Activated T-cell treated with anti-CD3 and anti-CD28 coated beads, Interleukin-2, amount 50 U/mL, for 72 hours (primary cell): ENCODE results near the gene SMARCA4. TPM values are rescaled to one million over a fixed set of nuclear protein-coding genes. Genes with fewer than 3 reads are reported as not detected.
A peak's percentile ranks its signal among the peaks of the same experiment; 100 is the strongest.
"Not testable (repeated sequence)": the region's sequence is repeated elsewhere in the genome, so short reads cannot be mapped to it uniquely, and the experiment has no call there.

Experiments used
- ATAC-seq, 2 donors: fragments of 150-1000 bp; cut with Tn5 transposase; replicated peaks in 1 of 2; 2 replicates each; pipeline ENCODE4 v1.10.0; 2021; ENCODE audit warnings: moderate library complexity in 2 of 2, mild to moderate bottlenecking in 1 of 2
- DNase-seq, 2 donors: peaks; one replicate each; pipeline ENCODE4 v3.0.0; 2021 to 2022; ENCODE audit warnings: mixed read lengths in 1 of 2
- H3K27ac Mint-ChIP-seq: one replicate; pipeline ENCODE4 v1.8.0; 2022; ENCODE audit warnings: mild to moderate bottlenecking, moderate library complexity, mixed read lengths
- H3K27me3 Mint-ChIP-seq: one replicate; pipeline ENCODE4 v1.8.0; 2022; ENCODE audit warnings: low read depth, mixed read lengths
- H3K36me3 Mint-ChIP-seq, 2 donors: one replicate each; pipeline ENCODE4 v1.8.0; 2022; ENCODE audit warnings: mixed read lengths in 2 of 2, mild to moderate bottlenecking in 1 of 2; ENCODE audit not compliant: insufficient read depth in 2 of 2
- H3K4me1 Mint-ChIP-seq: one replicate; pipeline ENCODE4 v1.8.0; 2022; ENCODE audit warnings: low read depth, mixed read lengths
- H3K4me3 Mint-ChIP-seq, 2 donors: one replicate each; pipeline ENCODE4 v1.8.0; 2022; ENCODE audit warnings: mild to moderate bottlenecking in 2 of 2, mixed read lengths in 2 of 2, moderate library complexity in 2 of 2
- H3K9me3 Mint-ChIP-seq, 2 donors: one replicate each; pipeline ENCODE4 v1.8.0; 2022; ENCODE audit warnings: mixed read lengths in 2 of 2
- total RNA-seq, 2 donors: library from RNA; stranded (reverse); gene quantifications; one replicate each; pipeline ENCODE4 v1.2.3, GENCODE V29; 2022

SMARCA4 gene
- total RNA-seq, 2 donors from 2014 or later: 80.5 to 83.2 TPM

DNA sequence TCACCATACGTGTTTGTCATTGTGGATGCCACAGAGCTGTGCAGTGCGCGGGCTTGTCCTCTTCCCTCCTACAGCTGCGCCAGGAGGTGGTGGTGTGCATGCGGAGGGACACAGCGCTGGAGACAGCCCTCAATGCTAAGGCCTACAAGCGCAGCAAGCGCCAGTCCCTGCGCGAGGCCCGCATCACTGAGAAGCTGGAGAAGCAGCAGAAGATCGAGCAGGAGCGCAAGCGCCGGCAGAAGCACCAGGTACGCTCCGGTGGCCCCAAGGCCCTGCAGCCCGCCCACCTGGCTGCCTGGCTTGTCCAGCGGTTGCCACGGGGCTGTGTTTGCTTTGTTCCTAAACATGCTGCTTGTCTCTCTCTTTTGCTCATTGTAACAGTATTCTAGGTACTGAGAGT, 30.2 kb downstream of the SMARCA4 start:
- H3K4me3 Mint-ChIP-seq: no peak overlapping the region
- DNase-seq (no peak), ATAC-seq (no peak)
- H3K36me3 Mint-ChIP-seq: peaks cover 4 to 19% of the 10 kb centered on the region in 2 donors
- peaks cover 10% of the 10 kb centered on the region for H3K4me1 Mint-ChIP-seq
- no peaks in the 10 kb centered on the region for H3K9me3 Mint-ChIP-seq
- H3K27me3 Mint-ChIP-seq: no peaks in the 10 kb centered on the region
- H3K27ac Mint-ChIP-seq: no peak overlapping the region

DNA sequence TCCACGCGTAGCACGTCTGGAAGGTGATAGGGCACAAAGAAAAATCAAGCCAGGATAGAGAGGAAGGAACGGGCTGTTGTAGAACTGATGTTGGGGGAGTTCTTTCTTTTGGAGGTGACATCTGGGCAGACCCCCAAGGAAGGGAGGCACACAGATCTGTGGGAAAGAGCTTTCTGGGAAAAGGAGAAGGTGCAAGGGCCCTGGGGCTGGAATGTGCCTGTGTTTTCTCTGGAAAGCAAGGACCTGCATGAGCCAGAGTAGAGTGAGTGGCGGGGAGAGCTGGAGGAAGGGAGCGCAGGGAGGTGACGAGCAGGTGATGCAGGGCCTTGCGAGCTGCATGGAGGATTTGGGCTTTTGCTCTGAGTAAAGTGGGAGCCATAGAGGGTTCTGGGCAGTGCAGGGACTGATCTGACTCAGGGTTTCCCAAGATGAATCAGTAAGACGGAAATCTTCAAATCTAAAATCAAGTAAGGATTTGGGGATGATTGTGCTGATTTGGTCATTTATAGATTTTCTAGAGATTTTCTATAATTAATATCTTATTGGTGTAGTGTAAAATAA, 30.8 kb downstream of the SMARCA4 start:
- DNase-seq: no peak
- ATAC-seq: peak in 1 of 2 donors; percentile 36
- no peak overlapping the region for H3K27ac Mint-ChIP-seq

DNA sequence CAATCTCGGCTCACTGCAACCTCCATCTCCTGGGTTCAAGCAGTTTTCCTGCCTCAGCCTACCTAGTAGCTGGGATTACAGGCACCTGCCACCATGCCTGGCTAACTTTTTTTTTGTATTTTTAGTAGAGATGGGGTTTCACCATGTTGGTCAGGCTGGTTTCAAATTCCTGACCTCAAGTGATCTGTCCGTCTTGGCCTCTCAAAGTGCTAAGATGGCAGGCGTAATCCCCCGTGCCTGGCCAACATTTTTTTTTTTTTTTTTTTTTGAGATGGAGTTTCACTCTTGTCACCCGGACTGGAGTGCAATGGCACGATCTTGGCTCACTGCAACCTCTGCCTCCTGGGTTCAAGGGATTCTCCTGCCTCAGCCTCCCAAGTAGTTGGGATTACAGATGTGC, 31.3 kb downstream of the SMARCA4 start:
- H3K4me3 Mint-ChIP-seq, H3K27me3 Mint-ChIP-seq, H3K9me3 Mint-ChIP-seq, DNase-seq, ATAC-seq, H3K27ac Mint-ChIP-seq: not testable (repeated sequence)
- Mint-ChIP-seq H3K4me1 (peaks cover 10% of the 10 kb centered on the region), H3K36me3 (peaks cover 4 to 25% of the 10 kb centered on the region in 2 donors)

More for the DNA sequence above, 30.8 kb downstream of the SMARCA4 start:
- Mint-ChIP-seq H3K27me3 (no peaks in the 10 kb centered on the region), H3K36me3 (peaks cover 4 to 22% of the 10 kb centered on the region in 2 donors), H3K9me3 (no peaks in the 10 kb centered on the region), H3K4me1 (peaks cover 10% of the 10 kb centered on the region), H3K4me3 (no peak overlapping the region)

DNA sequence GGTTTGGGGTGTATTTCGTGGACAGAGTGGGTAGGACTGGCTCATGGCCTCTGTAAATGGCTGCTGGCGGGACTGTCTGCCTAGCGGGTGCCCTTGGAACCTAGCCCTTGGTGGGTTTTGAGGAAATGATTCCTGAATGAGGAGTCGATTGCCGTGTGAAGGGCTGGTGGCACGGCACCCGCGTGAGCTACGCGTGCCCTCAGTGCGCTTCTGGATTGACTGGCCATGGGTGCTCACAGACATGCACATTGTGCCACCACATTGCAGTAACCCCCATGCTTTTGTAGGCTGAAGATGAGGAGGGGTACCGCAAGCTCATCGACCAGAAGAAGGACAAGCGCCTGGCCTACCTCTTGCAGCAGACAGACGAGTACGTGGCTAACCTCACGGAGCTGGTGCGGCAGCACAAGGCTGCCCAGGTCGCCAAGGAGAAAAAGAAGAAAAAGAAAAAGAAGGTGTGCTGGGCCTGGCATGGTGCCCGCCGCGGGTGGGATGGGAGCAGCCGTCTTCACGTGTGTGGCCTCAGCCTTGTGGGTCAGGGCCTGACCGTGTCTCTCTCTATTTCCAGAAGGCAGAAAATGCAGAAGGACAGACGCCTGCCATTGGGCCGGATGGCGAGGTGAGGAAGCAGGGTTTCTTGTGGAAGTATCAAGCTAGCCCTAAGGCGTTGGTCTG, 35.2 kb downstream of the SMARCA4 start:
- Mint-ChIP-seq H3K27me3 (no peaks in the 10 kb centered on the region), H3K36me3 (peaks cover 6 to 17% of the 10 kb centered on the region in 2 donors), H3K4me1 (peaks cover 9% of the 10 kb centered on the region), H3K27ac (no peak overlapping the region), H3K4me3 (no peak overlapping the region), H3K9me3 (no peaks in the 10 kb centered on the region)
- DNase-seq: no peak
- no peak for ATAC-seq

DNA sequence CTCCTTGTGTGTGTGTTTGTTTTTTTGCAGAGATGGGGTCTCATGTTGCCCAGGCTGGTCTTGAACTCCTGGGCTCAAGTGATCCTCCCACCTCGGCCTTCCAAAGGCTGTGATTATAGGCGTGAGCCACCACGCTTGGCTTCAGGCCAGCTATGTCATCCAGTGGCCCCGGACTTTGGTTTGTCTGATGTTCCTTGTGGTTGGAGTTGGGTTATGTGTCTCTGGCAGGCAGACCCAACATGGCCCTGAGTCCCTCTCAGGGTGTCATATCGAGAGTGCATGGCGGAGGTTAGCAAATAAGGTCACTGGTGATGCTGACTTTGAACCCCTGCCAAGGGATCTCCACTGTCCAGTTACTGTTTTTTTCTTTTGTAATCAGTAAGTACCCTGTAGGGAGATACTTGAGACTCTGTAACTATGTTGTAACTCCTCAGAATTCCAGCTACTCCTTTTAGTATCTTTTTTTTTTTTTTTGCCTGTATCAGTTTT, 37.3 kb downstream of the SMARCA4 start:
- DNase-seq (no peak), ATAC-seq (no peak)
- no peak overlapping the region for H3K4me3 Mint-ChIP-seq
- peaks cover 4 to 15% of the 10 kb centered on the region in 2 donors for H3K36me3 Mint-ChIP-seq
- no peak overlapping the region for H3K27ac Mint-ChIP-seq
- no peaks in the 10 kb centered on the region for H3K9me3 Mint-ChIP-seq
- no peaks in the 10 kb centered on the region for H3K27me3 Mint-ChIP-seq
- no peaks in the 10 kb centered on the region for H3K4me1 Mint-ChIP-seq

DNA sequence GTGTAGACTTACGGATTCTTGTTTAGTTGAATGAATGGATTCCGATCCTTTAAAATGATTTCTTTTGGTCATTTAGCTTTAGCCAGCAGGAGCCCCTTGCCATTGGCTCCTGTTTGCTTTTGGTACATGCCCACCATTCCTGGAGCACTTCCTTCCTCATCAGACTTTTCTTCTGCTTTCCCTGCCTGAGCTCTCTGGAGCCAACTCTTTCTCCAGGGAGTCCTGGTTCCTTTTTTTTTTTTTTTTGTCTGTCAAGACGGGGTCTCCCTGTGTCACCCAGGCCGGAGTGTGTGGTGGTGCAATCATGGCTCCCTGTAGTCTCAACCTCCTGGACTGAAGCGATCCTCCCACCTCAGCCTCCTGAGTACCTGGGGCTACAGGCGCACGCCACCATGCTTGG, 37.8 kb downstream of the SMARCA4 start:
- no peak for DNase-seq
- Mint-ChIP-seq H3K9me3 (no peaks in the 10 kb centered on the region), H3K27me3 (no peaks in the 10 kb centered on the region), H3K4me3 (no peak overlapping the region), H3K36me3 (peaks cover 4 to 15% of the 10 kb centered on the region in 2 donors), H3K27ac (no peak overlapping the region), H3K4me1 (no peaks in the 10 kb centered on the region)
- ATAC-seq: no peak

DNA sequence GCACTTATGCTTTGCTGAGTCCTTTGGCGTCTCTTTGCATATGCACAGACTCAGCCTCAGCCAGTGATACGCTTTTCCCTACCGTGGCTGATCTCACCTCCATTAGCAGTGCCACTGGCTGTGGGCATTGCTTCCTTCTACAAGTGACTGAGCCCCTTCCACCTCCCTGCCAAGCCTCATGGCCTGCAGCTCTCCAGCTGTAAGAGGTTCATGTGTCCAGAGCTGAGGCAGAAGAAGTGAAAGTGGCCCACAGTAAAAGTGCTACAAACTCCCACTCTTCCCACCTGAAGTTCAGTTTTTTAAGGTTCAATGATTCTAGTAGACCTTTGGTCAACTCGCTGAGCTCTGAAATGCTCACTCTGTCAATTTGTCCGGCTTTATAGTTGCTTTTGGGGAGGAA, 44.7 kb downstream of the SMARCA4 start:
- Mint-ChIP-seq H3K9me3 (no peaks in the 10 kb centered on the region), H3K4me3 (no peak overlapping the region), H3K36me3 (peaks cover 3 to 8% of the 10 kb centered on the region in 2 donors), H3K27me3 (no peaks in the 10 kb centered on the region), H3K27ac (no peak overlapping the region), H3K4me1 (no peaks in the 10 kb centered on the region)
- ATAC-seq (no peak), DNase-seq (no peak)

DNA sequence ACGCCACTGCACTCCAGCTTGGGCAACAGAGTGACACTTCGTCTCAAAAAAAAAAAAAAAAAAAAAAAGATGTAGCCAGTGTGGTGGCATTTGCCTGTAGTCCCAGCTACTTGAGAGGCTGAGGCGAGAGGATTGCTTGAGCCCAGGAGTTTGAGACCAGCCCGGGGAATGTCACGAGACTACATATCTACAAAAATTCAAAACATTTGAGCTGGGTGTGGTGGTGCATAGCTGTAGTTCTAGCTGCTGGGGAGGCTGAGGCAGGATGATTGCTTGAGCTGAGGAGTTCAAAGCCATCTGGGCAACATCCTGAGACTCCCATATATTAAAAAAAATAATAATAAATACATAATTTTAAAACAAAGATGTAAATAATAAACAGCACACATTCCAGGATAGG, 46.6 kb downstream of the SMARCA4 start:
- no peak overlapping the region for H3K4me3 Mint-ChIP-seq
- H3K36me3 Mint-ChIP-seq: peaks cover 3 to 12% of the 10 kb centered on the region in 2 donors
- H3K4me1 Mint-ChIP-seq: no peaks in the 10 kb centered on the region
- H3K9me3 Mint-ChIP-seq: no peaks in the 10 kb centered on the region
- no peak for ATAC-seq
- no peak for DNase-seq
- no peaks in the 10 kb centered on the region for H3K27me3 Mint-ChIP-seq
- H3K27ac Mint-ChIP-seq: no peak overlapping the region

DNA sequence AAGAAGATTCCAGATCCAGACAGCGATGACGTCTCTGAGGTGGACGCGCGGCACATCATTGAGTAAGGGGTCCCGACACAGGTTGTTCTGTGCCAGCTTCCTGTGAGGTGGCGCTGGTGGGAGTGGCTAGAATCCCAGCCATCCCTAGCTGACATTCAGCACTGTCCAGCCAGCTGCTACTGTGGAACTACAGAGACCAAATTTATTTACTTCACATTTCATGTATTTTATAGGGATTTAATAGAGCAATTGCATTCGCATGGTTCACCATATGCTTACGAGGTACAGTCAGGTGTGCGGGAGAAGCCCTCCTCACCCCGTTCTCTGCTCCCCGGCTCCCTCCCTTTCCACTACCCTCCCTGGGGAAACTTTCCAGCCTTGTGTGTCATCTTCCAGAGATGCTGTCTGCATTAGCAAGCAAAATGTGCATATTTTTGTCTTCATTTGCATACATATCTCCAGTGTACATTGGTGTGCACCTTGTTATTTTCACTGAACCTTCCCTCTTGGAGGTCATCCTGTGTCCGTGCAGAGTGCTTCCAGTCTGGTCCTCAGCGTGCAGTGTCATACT, 47.2 kb downstream of the SMARCA4 start:
- no peaks in the 10 kb centered on the region for H3K9me3 Mint-ChIP-seq
- H3K4me3 Mint-ChIP-seq: no peak overlapping the region
- peaks cover 4 to 16% of the 10 kb centered on the region in 2 donors for H3K36me3 Mint-ChIP-seq
- no peak overlapping the region for H3K27ac Mint-ChIP-seq
- DNase-seq (no peak), ATAC-seq (no peak)
- no peaks in the 10 kb centered on the region for H3K27me3 Mint-ChIP-seq
- H3K4me1 Mint-ChIP-seq: no peaks in the 10 kb centered on the region

DNA sequence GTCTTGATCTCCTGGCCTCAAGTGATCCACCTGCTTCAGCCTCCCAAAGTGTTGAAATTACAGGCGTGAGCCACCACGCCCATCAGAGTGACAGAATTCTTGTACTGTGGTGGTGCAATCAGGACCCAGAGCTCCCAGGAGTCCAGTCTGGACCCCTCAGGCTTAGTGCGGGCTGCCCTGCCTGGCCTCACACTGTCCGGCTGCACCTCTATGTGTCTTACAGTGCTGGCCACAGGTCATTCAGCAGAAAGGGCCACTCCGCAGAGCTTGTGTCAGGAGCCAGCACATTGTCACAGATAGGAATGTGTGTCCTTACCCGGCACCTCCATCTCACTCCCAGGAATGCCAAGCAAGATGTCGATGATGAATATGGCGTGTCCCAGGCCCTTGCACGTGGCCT, 49.2 kb downstream of the SMARCA4 start:
- H3K9me3 Mint-ChIP-seq: no peaks in the 10 kb centered on the region
- H3K4me3 Mint-ChIP-seq: no peak overlapping the region
- no peaks in the 10 kb centered on the region for H3K4me1 Mint-ChIP-seq
- no peak for DNase-seq
- H3K27ac Mint-ChIP-seq: no peak overlapping the region
- peaks cover 6 to 17% of the 10 kb centered on the region in 2 donors for H3K36me3 Mint-ChIP-seq
- no peaks in the 10 kb centered on the region for H3K27me3 Mint-ChIP-seq
- ATAC-seq: no peak

DNA sequence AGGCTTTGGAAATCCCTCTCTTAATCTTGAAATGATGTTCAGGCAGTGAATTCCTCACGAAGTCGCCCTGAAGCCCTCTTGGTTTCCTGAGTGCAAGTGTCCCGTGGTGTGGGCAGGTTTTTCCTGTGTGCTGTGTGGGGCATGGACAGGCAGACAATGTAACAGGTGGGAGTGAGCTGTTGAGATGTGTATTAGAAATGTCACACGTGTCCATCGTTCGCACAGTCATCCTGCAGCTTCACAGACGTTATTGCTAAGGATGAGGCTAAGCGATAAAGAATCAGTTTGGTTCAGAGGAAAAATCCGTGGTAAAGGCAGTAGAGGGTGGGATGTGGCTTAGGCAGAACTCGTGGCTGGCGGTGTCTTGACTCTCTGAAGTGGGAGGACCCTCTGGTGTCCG, 51.7 kb downstream of the SMARCA4 start:
- H3K4me1 Mint-ChIP-seq: no peaks in the 10 kb centered on the region
- no peak overlapping the region for H3K27ac Mint-ChIP-seq
- H3K27me3 Mint-ChIP-seq: no peaks in the 10 kb centered on the region
- DNase-seq: no peak
- H3K36me3 Mint-ChIP-seq: peaks cover 9 to 20% of the 10 kb centered on the region in 2 donors
- H3K4me3 Mint-ChIP-seq: no peak overlapping the region
- no peaks in the 10 kb centered on the region for H3K9me3 Mint-ChIP-seq
- ATAC-seq: no peak

DNA sequence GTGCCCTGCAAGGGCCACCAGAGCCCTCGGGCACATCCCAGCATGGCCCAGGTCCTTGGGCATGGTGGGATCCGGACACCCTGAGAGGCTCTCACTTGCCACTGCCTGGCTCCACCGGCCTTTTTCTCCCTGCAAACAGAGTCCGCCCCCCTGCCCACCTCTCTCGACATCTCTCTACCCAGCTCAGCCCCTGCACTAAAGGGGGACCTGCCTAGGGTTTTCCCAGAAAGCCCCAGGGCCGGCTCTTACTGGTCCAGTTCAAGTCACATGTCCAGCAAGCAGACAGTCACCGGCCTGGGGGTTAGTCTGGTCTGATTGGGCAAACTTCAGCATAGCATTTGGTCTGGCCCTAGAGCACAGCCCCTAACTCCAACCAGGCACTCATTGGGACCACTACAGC, 52.9 kb downstream of the SMARCA4 start:
- ATAC-seq: no peak
- Mint-ChIP-seq H3K36me3 (peaks cover 6 to 20% of the 10 kb centered on the region in 2 donors), H3K4me3 (no peak overlapping the region), H3K9me3 (no peaks in the 10 kb centered on the region), H3K4me1 (no peaks in the 10 kb centered on the region), H3K27me3 (no peaks in the 10 kb centered on the region), H3K27ac (no peak overlapping the region)
- DNase-seq: no peak

DNA sequence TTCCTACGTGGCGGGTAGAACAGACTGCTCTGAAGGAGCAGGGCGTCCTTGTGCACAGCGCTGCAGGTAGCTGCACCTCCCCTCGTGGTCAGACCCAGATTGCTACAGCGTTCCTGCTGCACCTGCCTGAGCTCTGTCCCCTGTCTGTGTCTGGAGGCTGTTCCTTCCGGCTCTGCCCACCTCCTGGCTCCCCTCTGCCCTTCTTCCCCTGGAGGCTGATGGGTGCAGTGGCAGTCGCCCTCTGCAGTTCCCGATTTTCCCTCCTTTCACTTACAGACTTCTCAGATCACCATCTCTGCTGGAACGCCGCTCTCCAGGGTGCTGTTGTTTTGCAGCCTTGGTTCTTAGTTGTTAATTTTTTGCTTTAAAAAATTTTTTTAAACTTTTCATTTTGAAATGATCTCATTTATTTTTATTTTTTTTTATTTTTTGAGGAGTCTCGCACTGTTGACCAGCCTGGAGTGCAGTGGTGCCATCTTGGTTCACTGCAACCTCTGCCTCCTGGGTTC, 53.6 kb downstream of the SMARCA4 start:
- Mint-ChIP-seq H3K36me3 (peaks cover 6 to 17% of the 10 kb centered on the region in 2 donors), H3K4me1 (no peaks in the 10 kb centered on the region), H3K27me3 (no peaks in the 10 kb centered on the region), H3K4me3 (no peak overlapping the region), H3K9me3 (no peaks in the 10 kb centered on the region), H3K27ac (no peak overlapping the region)
- ATAC-seq (no peak), DNase-seq (no peak)
